Sigmoid colon (tissue), 4 donors: ENCODE measurements around the gene DNAJB13.

ENCODE experiments used
- POLR2A ChIP-seq, 2 donors: fragments of 450-650 bp; IDR thresholded peaks; one replicate each; pipeline ENCODE4 v1.6.1; 2016; ENCODE audit warnings: antibody characterized with exemption in 2 of 2, mild to moderate bottlenecking in 2 of 2, moderate library complexity in 2 of 2
- POLR2AphosphoS5 ChIP-seq, 4 donors: sonication (generic); formaldehyde crosslinking; IDR thresholded peaks; one replicate each; pipeline ENCODE4 v1.6.1; 2017; ENCODE audit warnings: antibody characterized with exemption in 4 of 4
- TF ChIP-seq, protein P1 (sequence below), 4 experiments: fragments of 450-650 bp in 3 of 4; fragments of 200-600 bp in 1 of 4; IDR thresholded peaks; one replicate each; pipeline ENCODE4 v1.5.1; 2016 to 2019; ENCODE audit warnings: antibody characterized with exemption in 4 of 4, mild to moderate bottlenecking in 3 of 4, moderate library complexity in 2 of 4

DNA sequence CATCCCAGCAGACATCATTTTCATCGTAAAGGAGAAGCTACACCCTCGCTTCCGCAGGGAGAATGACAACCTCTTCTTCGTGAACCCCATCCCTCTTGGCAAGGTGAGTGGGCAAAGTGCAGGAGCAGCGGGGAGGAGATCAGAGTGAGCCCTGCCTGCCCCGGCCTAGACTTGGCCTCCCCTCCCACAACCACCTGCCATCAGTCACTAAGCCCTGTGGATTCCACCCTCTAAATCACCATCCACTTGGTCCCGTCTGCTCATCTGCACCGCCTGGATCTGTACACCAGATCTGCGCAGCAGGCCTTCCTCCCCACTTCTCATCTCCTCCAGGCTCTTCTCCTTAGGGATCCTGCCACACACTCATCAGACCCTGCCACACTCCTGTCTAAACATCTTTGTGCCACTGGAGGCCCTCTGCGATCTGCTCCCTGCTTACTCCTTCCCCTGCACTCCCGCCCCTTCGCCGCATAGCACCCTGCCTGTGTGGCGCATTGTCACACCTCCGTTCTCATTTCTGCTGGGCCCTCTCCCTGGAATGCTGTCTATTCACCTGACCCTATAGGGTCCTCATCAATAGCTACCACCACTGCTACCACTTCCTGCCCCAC is 17.6 kb downstream of the DNAJB13 start:
- TF ChIP-seq POLR2AphosphoS5 (IDR thresholded peaks at IDR 0.05) (no peak), POLR2A (IDR thresholded peaks at IDR 0.05) (no peak)
- TF ChIP-seq, protein P1, sequence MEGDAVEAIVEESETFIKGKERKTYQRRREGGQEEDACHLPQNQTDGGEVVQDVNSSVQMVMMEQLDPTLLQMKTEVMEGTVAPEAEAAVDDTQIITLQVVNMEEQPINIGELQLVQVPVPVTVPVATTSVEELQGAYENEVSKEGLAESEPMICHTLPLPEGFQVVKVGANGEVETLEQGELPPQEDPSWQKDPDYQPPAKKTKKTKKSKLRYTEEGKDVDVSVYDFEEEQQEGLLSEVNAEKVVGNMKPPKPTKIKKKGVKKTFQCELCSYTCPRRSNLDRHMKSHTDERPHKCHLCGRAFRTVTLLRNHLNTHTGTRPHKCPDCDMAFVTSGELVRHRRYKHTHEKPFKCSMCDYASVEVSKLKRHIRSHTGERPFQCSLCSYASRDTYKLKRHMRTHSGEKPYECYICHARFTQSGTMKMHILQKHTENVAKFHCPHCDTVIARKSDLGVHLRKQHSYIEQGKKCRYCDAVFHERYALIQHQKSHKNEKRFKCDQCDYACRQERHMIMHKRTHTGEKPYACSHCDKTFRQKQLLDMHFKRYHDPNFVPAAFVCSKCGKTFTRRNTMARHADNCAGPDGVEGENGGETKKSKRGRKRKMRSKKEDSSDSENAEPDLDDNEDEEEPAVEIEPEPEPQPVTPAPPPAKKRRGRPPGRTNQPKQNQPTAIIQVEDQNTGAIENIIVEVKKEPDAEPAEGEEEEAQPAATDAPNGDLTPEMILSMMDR (IDR thresholded peaks at IDR 0.05), result no peak
